Measurements from ENCODE around the gene KAT5.

DNA sequence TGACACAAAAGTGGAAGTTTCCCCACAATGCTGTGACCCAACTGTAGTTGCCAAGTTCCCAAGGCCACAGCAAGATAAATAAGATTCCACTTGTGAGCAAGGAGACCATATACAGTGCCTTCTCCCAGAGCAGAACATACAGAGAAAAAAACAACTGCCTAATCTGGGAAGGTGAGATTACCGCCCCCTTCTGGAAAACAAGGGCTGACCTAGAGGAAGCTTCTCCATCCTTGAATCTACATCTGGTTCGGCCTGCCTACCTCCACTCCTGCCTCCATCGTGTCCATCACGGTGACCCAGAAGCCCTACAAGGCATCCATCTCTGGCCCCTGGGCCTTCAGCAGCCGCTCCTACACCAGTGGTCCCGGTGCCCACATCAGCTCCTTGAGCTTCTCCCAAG, 14.6 kb downstream of the KAT5 start:
- TF ChIP-seq CTCF (IDR thresholded peaks at IDR 0.05; ENCODE audit: low read depth, low read length, poor library complexity, severe bottlenecking) (no peak), EZH2phosphoT487 (IDR thresholded peaks at IDR 0.05; ENCODE audit: borderline replicate concordance, low read length) (no peak)
